GM18861 (cell line): ENCODE measurements around the gene ATP5PD.
"Not testable (repeated sequence)": the region's sequence is repeated elsewhere in the genome, so short reads cannot be mapped to it uniquely, and the experiment has no call there.

Experiments
- ATAC-seq: cut with Tn5 transposase; IDR thresholded peaks from one replicate; pipeline ENCODE4 v1.9.1; 2021; ENCODE audit not compliant: unreplicated experiment

The ATP5PD gene

DNA sequence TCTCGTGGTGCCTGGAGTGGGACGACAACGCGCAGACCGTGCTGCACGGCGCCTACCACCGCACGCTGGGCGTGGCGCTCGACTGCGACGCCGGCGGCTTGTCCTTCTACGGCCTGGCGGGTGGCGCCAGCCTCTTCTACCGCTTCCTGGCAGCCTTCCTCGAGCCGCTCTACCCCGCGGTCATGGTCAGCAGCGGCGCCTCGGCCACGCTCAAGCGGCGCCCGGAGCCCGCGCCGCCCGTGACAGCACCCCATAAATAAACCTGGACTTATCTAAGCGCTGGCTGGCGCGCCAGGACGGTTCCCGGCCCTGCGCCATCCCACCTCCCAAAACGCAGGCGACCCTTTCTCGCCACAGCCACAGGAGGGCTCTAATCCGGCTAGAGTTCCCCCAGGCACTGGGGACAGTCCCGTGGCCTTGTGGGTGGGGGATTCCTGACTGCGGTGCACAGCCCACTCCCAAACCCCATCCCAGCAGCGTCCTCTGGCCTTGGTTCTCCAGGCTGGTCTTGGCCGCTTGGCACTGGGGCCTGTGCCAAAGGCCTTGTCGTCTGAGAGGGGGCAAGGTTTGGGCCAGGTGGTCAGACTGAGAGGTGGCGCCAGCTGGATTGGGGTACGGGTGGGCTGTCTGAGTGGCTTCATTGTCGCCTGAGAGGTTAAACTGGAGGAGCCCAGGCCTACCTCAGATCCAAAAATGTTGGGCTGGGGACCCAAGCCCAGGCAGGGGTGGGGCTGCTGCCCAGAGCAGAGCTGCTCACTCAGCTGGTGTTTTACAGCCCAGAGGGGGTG lies 30.9 kb upstream of the ATP5PD start:
- ATAC-seq = no peak

DNA sequence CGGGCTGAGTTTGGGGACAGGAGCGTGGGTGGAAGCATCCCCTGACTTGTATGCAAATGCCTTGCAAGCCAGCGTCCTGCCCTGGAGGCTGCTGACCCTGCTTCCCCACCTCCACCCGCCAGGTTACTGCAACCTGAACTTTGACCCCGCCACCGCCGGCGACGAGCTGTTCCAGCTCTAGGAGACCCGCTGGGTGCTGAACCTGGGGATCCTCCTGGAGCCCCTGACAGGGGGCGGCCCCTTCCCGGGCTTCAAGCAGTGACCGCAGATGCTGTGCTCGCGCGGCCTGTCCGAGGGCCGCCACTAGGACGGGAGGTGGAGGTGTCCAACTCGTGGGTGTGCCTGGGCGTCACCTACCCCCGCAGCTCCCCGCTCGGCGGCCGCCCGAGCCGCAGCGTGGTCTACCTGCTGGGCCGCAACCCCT lies 30.3 kb upstream of the ATP5PD start:
- no peak for ATAC-seq

DNA sequence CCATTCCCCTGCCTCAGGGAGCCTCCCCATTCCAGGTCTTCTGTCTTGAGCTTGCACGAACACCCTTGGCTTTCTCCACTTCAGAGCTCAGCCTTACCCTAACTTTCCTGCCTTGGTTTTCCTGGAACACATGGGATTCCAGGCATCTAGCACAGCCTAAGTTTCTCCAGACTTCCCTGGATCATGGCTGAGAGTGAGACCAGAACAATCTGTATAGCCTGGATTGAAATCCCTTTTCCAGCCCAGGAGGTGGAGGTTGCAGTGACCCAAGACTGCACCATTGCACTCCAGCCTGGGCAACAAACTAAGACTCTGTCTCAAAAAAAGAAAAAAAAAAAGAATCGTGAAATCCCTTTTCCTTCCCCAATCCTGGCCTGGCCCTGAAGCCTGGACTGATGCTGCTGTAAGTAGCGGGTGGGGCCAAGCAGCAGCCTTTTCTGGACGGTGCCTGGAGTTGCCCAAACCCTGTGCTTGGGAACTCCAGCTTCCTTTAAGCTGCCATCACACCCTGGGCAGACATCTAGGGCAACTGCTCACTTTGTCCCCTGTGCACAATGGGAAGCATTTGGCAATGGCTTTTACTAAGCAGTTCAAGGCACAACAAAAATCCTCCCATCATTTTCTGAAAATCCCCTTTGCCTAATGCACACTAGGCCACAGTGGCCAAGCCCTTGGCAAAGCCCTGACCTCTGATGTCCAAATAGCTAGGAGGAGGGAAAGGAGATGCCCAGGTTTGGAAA lies 29.0 kb upstream of the ATP5PD start:
- ATAC-seq = no peak

DNA sequence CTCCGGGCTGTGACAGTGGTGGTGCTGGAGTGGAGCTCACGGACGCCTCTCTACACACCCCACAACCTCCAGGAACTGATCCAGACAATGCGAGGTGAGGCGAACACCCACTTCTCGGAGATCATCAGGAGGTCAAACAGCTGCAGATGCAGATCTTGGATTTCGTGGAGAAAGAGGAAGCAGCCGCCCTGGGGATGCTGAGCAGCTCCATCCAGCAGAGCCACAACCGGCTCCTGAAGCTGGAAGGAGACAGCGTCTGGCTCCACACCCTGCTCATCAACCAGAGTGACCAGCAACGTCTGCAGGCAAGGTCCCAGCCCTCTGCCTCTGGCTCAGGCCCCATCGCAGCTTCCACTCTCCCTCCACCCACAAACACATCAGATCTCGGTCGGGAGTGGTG lies 27.8 kb upstream of the ATP5PD start:
- no peak for ATAC-seq

DNA sequence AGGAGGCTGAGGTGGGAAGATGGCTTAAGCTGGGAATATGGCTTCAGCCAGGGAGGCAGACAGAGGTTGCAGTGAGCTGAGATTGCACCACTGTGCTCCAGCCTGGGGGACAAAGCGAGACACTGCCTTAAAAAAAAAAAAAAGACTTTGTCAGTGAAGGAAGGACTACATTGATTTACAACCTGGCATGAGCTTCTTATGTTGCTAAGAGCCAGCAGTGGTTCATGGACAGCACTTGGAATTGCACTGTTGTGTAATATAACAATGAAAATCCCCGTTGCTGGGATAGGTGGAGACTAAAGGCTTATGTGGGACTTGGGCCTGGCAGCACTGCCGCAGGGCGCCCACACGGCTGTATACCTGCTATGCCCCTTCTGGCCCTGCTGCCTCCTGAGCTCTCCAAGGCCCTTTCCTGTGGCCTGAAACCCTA lies 26.9 kb upstream of the ATP5PD start:
- ATAC-seq = no peak

DNA sequence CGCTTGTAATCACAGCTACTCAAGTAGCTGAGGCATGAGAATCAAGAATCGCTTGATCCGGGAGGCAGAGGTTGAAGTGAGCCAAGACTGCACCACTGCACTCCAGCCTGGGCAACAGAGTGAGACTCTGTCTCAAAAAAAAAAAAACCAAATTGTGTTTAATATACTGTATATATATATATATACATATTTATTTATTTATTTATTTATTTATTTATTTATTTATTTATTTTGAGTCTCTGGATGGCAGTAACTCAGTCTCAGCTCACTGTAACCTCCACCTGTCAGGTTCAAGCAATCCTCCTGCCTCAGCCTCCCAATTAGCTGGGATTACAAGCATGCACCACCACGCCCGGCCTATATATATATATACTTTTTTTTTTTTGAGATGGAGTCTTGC lies 26.1 kb upstream of the ATP5PD start:
- not testable (repeated sequence) for ATAC-seq

DNA sequence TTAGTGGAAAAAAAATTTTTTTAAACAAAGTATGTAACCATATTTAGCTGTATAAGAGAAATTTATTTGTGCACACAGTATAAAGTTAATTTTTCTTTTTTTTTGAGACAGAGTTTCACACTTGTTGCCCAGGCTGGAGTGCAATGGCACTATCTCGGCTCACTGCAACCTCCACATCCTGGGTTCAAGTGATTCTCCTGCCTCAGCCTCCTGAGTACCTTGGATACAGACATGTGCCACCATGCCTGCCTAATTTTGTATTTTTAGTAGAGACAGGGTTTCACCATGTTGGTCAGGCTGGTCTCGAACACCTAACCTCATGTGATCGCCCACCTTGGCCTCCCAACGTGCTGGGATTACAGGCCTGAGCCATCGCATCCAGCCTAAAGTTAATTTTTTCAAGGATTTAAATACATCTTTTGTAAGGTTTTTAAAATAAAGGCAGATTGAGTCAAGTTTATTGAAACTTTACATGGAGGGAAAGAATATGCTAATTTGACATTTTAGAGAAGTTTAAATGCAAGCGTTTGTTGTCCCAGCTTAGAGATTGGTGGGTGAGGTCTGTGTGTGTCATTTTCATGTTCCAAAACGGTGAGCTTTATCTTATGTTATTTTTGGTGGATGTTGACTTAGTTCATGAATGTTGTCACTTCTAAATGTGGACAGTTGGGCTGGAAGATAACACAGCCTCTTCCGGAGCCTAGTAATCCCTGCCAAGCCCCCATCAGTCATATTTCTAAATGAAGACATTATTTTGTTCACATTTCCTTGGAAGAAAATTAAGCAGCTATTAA lies 24.9 kb upstream of the ATP5PD start:
- not testable (repeated sequence) for ATAC-seq

DNA sequence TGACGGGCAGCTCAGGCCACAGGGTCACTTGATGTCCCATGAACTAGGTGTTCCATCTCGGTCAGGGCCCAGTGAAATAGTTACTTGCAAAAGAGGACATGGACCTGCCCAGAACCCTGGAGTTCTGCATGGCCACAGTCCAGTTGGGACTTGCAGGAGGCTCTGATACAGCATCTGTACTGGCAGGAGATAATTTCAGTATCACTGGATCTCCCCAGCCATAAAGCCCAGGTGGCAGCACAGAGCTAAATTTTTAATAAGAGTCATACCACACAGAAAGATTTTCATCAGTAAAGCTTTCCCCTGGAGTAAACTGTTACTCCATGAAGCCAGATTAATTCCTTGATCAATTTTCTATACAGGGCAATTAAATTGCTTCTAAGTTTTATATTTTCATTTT lies 23.0 kb upstream of the ATP5PD start:
- no peak for ATAC-seq

DNA sequence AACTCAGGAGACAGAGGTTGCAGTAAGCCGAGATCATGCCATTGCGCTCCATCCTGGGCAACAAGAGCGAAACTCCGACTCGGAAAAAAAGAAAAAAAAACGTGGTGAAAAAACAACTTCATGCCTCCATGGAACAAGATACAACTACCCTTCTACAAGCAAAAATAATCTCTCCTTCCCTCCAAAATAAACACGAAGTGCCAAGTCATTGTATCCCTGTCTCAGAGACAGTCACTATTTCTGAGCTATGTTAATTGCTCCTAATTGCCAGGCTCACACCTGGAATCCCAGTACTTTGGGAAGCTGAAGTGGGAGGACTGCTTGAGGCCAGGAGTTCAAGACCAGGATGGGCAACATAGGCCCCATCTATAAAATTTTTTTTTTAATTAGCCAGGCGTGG lies 22.0 kb upstream of the ATP5PD start:
- no peak for ATAC-seq

DNA sequence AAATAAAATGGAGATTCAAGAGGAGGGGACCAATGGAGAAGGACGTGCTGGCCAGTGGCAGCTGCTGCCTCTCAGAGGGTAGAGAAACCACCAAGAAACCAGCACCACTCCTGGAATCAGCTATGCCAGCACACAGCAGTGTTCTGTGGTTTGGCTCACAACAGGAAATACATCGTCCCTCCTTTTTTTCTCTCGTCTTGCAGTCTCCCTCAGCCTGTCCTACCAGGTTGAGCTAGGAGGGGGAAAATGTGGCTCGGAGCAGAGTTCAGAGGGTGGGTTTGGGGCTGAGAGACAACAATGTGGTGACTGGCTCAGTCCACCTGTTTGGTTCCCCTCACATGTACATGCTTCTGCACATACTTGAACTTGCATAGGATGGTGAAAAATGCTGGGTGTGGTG lies 21.1 kb upstream of the ATP5PD start:
- no peak for ATAC-seq

DNA sequence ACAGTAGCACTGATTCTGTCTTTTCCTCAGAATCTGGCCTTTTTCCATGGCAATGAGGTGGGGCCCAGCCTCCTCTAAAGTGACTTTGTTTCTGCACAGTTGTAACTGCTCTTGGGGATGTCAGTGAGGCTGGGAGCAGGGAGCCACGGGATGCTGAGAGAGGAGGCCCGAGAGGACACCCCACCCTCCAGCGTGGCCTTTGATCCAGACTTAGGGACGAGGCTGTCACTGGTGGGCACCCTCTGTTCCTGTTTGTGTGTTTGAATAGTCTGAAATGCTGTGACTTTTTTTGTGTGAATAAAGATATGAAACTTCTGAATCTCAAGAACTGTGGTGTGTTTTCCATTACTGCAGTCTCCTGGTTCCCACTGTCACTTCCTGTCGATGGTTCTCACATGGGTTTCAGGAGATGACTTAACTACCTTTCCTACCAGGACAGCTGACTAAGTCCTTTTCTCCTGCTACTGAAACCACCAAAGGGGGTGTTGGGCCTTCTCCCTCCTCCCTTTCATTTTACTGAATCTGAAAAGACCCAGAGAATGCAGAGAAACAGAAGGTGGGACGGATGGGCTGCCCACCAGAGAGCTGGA lies 18.9 kb upstream of the ATP5PD start:
- no peak for ATAC-seq

DNA sequence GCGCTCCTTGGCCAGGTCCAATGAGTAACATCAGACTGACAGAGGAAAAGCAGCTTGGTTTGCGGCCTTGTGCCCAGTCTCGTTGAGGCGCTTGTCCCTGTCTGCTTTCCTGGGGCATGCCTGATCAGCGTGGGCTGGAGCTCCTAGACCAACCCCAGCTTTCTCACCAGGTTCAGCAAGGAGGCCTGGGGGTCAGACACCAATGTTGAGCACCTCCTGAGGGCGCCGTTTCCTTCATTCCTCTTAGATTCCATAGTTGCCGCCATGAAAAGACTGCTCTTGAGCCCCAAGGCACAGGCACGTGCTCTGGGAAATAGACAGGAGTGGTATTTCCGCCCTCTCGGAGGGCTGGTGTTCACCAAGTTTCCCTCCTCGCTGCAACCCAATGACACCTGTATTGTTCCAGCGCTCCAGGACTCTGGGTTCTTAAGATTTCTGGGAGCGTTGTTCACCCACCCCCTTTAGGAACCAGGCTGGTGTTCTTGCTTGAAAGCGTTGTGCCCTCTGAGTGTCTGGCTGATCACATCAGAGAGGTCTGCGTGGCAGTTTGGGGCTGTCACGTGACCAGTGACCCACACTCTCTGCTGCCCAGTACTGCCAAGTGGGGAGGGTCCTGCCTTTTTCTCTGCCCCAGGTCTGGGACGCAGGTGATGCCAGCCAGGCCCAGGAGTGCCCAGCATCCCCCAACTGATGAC lies 18.2 kb upstream of the ATP5PD start:
- ATAC-seq = no peak

DNA sequence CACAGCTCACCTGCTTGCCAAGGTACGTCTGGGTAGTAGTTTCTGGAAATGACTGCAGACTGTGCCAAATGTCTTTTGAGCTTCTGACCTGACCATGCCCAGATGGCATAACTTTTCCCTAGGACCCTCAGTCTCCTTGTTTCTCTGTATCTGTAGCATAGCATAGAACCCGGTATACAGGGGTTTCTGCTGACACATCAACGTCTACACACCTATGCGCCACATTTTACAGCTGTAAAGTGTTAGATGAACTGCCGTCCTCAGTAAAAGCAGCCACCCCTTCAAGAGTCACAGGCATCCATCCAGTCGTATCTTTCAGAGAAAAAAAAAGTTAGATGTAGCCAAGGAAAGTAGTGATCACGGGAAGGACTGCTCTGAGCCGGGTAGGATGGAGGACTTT lies 17.7 kb upstream of the ATP5PD start:
- ATAC-seq = no peak

DNA sequence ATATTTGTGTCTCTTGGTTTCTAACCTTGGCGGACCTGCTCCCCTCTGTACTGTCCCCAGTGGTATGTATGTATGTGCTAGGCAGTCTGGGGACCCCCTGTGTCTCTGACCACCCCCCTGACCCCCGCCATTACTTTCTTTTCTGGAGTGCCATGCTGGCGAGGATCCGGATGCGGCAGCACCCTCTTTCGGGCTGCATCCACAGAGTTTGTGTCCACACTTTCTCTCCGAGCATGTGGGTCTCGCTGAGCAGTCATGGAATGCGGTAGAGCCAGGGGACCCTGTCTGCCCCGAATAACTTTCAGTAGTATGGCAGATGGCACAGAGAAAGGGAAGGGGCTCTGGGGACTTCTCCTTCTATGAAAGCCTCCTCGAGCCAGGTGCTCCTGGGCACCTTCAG lies 17.3 kb upstream of the ATP5PD start:
- ATAC-seq = no peak

DNA sequence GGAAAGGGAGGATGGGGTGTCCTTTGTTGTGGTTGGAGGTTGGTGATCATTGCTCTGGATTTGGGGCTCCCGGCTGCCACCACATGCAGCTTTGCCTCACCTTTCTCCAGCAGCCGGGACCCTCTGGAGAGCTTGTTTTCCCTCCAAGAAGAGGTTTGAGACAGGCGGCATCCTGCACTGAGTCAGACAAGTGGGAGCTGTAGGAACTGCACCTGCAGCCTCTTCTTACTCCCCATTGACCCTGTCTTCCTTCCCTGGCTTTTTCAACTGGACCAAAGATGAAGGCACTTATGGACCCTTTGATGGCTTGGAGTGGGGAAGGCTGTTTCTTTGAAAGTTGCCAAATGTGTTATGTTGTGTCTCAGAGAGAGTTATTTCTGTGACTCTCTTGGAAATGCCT lies 16.9 kb upstream of the ATP5PD start:
- no peak for ATAC-seq

DNA sequence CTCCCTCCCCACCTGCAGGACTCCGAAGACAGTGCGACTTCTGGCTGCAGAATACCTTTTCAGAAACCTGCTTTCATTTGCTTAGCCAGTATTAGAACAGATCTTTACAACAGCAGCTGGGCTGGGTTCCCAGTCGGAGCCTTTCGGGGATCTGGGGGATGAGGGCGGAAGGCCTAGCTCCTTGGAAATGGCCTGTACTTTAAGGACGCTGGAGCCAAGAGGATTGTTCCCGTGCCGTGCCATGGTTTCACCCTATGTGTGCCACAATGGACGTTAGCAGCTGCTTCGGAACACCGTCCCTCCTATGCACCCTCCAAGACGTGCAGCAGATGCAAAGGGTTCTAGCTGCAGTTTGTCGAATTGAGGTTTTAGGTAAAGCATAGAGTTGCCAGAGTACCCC lies 16.4 kb upstream of the ATP5PD start:
- ATAC-seq = no peak

DNA sequence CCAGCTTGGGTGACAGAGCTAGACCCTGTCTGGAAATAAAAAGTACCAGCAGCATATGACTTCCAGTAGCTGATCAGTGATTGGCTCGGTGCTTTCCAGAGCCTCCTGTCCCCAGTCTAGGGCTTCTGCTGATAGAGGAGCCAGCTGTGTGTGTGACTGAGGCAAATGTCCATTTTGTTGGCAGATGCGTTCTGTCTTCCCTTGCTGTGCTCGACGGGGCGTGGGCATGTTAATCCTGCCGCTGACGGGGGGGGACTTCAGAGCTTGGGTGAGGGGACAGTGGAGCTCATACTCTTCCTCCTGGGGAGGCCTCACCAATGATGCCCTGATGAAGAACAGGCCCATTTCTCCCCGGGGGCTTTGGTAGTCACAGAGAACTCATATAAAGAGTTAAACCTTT lies 14.8 kb upstream of the ATP5PD start:
- ATAC-seq = no peak

DNA sequence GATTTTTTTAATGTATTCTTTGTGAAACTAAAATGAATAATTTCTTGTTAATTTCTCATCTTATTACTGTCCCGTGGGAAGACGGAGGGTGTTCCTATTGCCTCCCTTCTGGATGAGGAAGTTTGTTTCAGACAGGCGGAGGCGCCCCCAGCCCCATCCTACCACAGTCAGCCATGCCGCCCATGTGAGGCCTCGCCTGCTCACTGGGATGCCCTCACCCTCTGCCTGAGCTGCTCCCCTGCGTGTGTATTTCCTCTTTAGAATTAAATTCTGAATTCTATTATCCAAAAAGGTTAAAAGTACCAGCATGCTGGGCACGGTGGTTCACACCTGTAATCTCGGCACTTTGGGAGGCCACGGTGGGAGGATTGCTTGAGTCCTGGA lies 14.3 kb upstream of the ATP5PD start:
- no peak for ATAC-seq

DNA sequence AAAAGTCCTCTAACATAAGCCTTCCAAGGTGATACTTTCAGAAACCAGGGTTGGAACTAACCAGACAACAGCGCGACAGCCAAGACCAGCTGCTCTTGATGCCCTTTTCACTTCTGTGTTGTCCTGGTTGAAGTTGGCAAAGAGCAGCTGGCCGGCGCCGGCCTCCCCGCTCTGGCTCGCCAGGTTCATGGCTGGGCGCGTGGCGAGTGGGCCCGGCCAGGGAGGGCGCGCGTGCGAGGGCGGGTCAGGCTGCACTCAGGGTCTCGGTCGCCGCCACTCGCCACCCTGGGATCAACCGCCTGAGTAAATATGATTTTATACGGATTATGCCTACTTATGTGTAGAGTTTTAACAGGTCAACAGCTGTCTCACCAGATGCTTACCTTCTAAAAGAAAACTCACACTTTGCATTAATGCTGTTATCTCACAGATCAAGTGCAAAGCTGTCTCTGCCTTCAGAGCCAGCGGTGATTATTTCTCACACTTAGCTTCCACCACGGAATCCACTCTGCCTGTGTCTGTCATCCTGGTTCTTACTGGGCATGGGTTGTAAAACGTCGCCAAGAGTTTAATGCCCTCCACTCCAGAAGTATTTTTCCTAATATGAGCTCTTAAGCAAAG lies 13.8 kb upstream of the ATP5PD start:
- ATAC-seq = no peak
